Loucy (cell line): ENCODE measurements around the gene CBX3.
"Not testable (repeated sequence)": the region's sequence is repeated elsewhere in the genome, so short reads cannot be mapped to it uniquely, and the experiment has no call there.

ENCODE experiments used
- H2AFZ ChIP-seq: fragments of 200-600 bp; sonication (generic); 2 replicates; pipeline ENCODE4 v1.6.0; 2016; ENCODE audit warnings: antibody characterized with exemption, mild to moderate bottlenecking, low read length, moderate library complexity
- H3F3A ChIP-seq: fragments of 200-600 bp; 2 replicates; pipeline ENCODE4 v1.6.0; 2016; ENCODE audit warnings: antibody characterized with exemption, low read depth, mild to moderate bottlenecking
- H3K27me3 ChIP-seq: fragments of 200-600 bp; sonication (generic); 2 replicates; pipeline ENCODE4 v1.6.1; 2014; ENCODE audit warnings: low read length, mild to moderate bottlenecking; ENCODE audit not compliant: insufficient read depth, poor library complexity, severe bottlenecking
- H3K36me3 ChIP-seq: fragments of 200-600 bp; sonication (generic); 2 replicates; pipeline ENCODE4 v1.6.1; 2016; ENCODE audit warnings: low read length; ENCODE audit not compliant: insufficient read depth
- H3K4me1 ChIP-seq: fragments of 200-600 bp; sonication (generic); 2 replicates; pipeline ENCODE4 v1.5.1; 2014; ENCODE audit warnings: low read length, mild to moderate bottlenecking; ENCODE audit not compliant: insufficient read depth, poor library complexity, severe bottlenecking
- H3K4me2 ChIP-seq: fragments of 200-600 bp; sonication (generic); 2 replicates; pipeline ENCODE4 v1.6.0; 2014; ENCODE audit warnings: antibody characterized with exemption, low read length, low read depth, mild to moderate bottlenecking; ENCODE audit not compliant: poor library complexity, severe bottlenecking
- H3K4me3 ChIP-seq: fragments of 200-600 bp; sonication (generic); 2 replicates; pipeline ENCODE4 v1.5.1; 2014; ENCODE audit warnings: low read length, mild to moderate bottlenecking, mixed read lengths; ENCODE audit not compliant: poor library complexity, severe bottlenecking
- H3K79me2 ChIP-seq: fragments of 200-600 bp; sonication (generic); 2 replicates; pipeline ENCODE4 v1.6.1; 2014; ENCODE audit warnings: low read length; ENCODE audit not compliant: insufficient read depth
- H3K9ac ChIP-seq: fragments of 200-600 bp; sonication (generic); 2 replicates; pipeline ENCODE4 v1.6.0; 2014; ENCODE audit warnings: mild to moderate bottlenecking, low read depth, low read length, moderate library complexity; ENCODE audit not compliant: poor library complexity, severe bottlenecking
- H3K9me2 ChIP-seq: fragments of 200-600 bp; sonication (generic); replicated peaks from 2 replicates; pipeline ENCODE4 v1.6.1; 2016; ENCODE audit warnings: low read depth, low read length, mixed read lengths
- H3K9me3 ChIP-seq: fragments of 200-600 bp; sonication (generic); 2 replicates; pipeline ENCODE4 v1.6.1; 2014; ENCODE audit warnings: mild to moderate bottlenecking, antibody characterized with exemption, low read length, low read depth; ENCODE audit not compliant: insufficient read depth
- H4K20me1 ChIP-seq: fragments of 200-600 bp; sonication (generic); 2 replicates; pipeline ENCODE4 v1.6.0; 2014; ENCODE audit warnings: antibody characterized with exemption, low read length, mild to moderate bottlenecking; ENCODE audit not compliant: insufficient read depth, poor library complexity, severe bottlenecking
- CTCF ChIP-seq: fragments of 200-600 bp; sonication (generic); conservative IDR thresholded peaks from 2 replicates; pipeline ENCODE4 v1.5.1; 2014; ENCODE audit warnings: mild to moderate bottlenecking, antibody characterized with exemption, low read length
- EZH2phosphoT487 ChIP-seq: fragments of 200-600 bp; IDR thresholded peaks from 2 replicates; pipeline ENCODE4 v1.6.1; 2018; ENCODE audit warnings: antibody characterized with exemption, mild to moderate bottlenecking, moderate library complexity, borderline replicate concordance

Gene CBX3

GRCh38 chr7:26238032-26238431 lies 36.5 kb downstream of the CBX3 start:
- no peaks in the 10 kb centered on the region for H4K20me1 ChIP-seq
- H3K9ac ChIP-seq = no peak overlapping the region
- peaks cover 7% of the 10 kb centered on the region for H3K4me1 ChIP-seq
- H3K9me3 ChIP-seq = no peaks in the 10 kb centered on the region
- H3K4me3 ChIP-seq = no peak overlapping the region
- no peaks in the 10 kb centered on the region for H3K9me2 ChIP-seq
- TF ChIP-seq CTCF = no peak
- no peak for TF ChIP-seq EZH2phosphoT487
- no peaks in the 10 kb centered on the region for H3K36me3 ChIP-seq
- H3K27me3 ChIP-seq = no peaks in the 10 kb centered on the region
- H3K4me2 ChIP-seq = no peak overlapping the region
- peak overlapping the region; percentile 30; the same call in 1 of the 2 replicates for H2AFZ ChIP-seq
- H3F3A ChIP-seq = no peaks in the 10 kb centered on the region
- H3K79me2 ChIP-seq = no peaks in the 10 kb centered on the region

GRCh38 chr7:26245150-26245549 lies 43.6 kb downstream of the CBX3 start:
- no peak overlapping the region for H2AFZ ChIP-seq
- H3K4me3 ChIP-seq = no peak overlapping the region
- H3K9me2 ChIP-seq = no peaks in the 10 kb centered on the region
- no peak for TF ChIP-seq EZH2phosphoT487
- no peak for TF ChIP-seq CTCF
- H3K79me2 ChIP-seq = no peaks in the 10 kb centered on the region
- H3K9ac ChIP-seq = no peak overlapping the region
- H4K20me1 ChIP-seq = no peaks in the 10 kb centered on the region
- H3K27me3 ChIP-seq = no peaks in the 10 kb centered on the region
- H3K36me3 ChIP-seq = no peaks in the 10 kb centered on the region
- no peaks in the 10 kb centered on the region for H3F3A ChIP-seq
- no peaks in the 10 kb centered on the region for H3K4me1 ChIP-seq
- H3K4me2 ChIP-seq = no peak overlapping the region
- no peaks in the 10 kb centered on the region for H3K9me3 ChIP-seq

- Histone ChIP-seq H3F3A (no peaks in the 10 kb centered on the region), H4K20me1 (no peaks in the 10 kb centered on the region), H3K36me3 (no peaks in the 10 kb centered on the region), H3K9ac (no peak overlapping the region), H3K27me3 (no peaks in the 10 kb centered on the region), H3K4me2 (no peak overlapping the region), H2AFZ (no peak overlapping the region), H3K9me3 (no peaks in the 10 kb centered on the region), H3K79me2 (no peaks in the 10 kb centered on the region), H3K9me2 (no peaks in the 10 kb centered on the region), H3K4me1 (no peaks in the 10 kb centered on the region), H3K4me3 (no peak overlapping the region)
- no peak for TF ChIP-seq EZH2phosphoT487
- no peak for TF ChIP-seq CTCF
These were observed 48.7 kb downstream of the CBX3 start for GRCh38 chr7:26250239-26250638.

GRCh38 chr7:26261866-26262265 lies 60.3 kb downstream of the CBX3 start:
- H3K4me1 ChIP-seq, H3K9me2 ChIP-seq, H3K79me2 ChIP-seq, H3F3A ChIP-seq, H3K9me3 ChIP-seq, H2AFZ ChIP-seq, H3K36me3 ChIP-seq, H3K27me3 ChIP-seq, H3K4me3 ChIP-seq, H3K9ac ChIP-seq, H3K4me2 ChIP-seq, H4K20me1 ChIP-seq: not testable (repeated sequence)
